Cortex of kidney (tissue), 1 donor: ENCODE measurements around the gene ZNF790.
"Not testable (repeated sequence)": the region's sequence is repeated elsewhere in the genome, so short reads cannot be mapped to it uniquely, and the experiment has no call there.

Experiments
- DNase-seq: peaks from one replicate; lab custom pipeline; 2025; lab: John Stamatoyannopoulos, UW

ZNF790 gene

GRCh38 chr19:36837906-36838783 is at the start of gene ZNF790:
Gene ZNF790 (minus strand): TSS chr19:36838387. CDS start chr19:36825619, 12,768 bp downstream.
- peak; percentile 22 for DNase-seq

- no peak for DNase-seq
These were observed 39.1 kb upstream of the ZNF790 start for GRCh38 chr19:36876993-36877938.

GRCh38 chr19:36851898-36852297 is 13.7 kb upstream of the ZNF790 start:
- no peak for DNase-seq

- peak; percentile 11 for DNase-seq
These were observed 12.6 kb upstream of the ZNF790 start, which contains the start of gene ZNF345 for GRCh38 chr19:36850559-36851442. Gene ZNF345 (plus strand): TSS chr19:36850876. CDS start chr19:36876831, 25,955 bp downstream.

- peak; percentile 46 for DNase-seq
These were observed 11.7 kb upstream of the ZNF790 start for GRCh38 chr19:36849701-36850558.

- no peak for DNase-seq
These were observed 9.8 kb upstream of the ZNF790 start for GRCh38 chr19:36847968-36848367.

GRCh38 chr19:36838784-36839324 is 667 bp upstream of the ZNF790 start:
- no peak for DNase-seq

- no peak for DNase-seq
These were observed 846 bp downstream of the ZNF790 start for GRCh38 chr19:36837176-36837905.

GRCh38 chr19:36833430-36833829 is 4.8 kb downstream of the ZNF790 start:
- no peak for DNase-seq

GRCh38 chr19:36821758-36822157 is 16.4 kb downstream of the ZNF790 start:
- no peak for DNase-seq

- DNase-seq: no peak
These were observed 19.0 kb downstream of the ZNF790 start for GRCh38 chr19:36819130-36819630.

GRCh38 chr19:36807029-36807428 is 31.2 kb downstream of the ZNF790 start:
- DNase-seq: no peak

- DNase-seq: no peak
These were observed 32.8 kb downstream of the ZNF790 start for GRCh38 chr19:36805364-36805763.

GRCh38 chr19:36797786-36798108 is 40.4 kb downstream of the ZNF790 start:
- DNase-seq: no peak

- DNase-seq: no peak
These were observed 41.5 kb downstream of the ZNF790 start for GRCh38 chr19:36796714-36796992.

GRCh38 chr19:36791420-36792141 is 46.6 kb downstream of the ZNF790 start:
- DNase-seq: not testable (repeated sequence)

- no peak for DNase-seq
These were observed 62.4 kb downstream of the ZNF790 start for GRCh38 chr19:36775768-36776167.

- no peak for DNase-seq
These were observed 65.0 kb downstream of the ZNF790 start for GRCh38 chr19:36773223-36773579.
